Kidney epithelial cell (primary cell): ENCODE measurements around the gene FRRS1. TPM values are rescaled to one million over a fixed set of nuclear protein-coding genes. Genes with fewer than 3 reads are reported as not detected.

ENCODE experiments used
- DNase-seq: peaks from one replicate; pipeline ENCODE4 v3.0.0-alpha.2; 2010; ENCODE audit warnings: low read depth
- H3K27me3 ChIP-seq: 2 replicates; pipeline ENCODE4 v1.6.0; 2011; ENCODE audit warnings: low read length; ENCODE audit not compliant: control insufficient read depth, insufficient read depth
- H3K36me3 ChIP-seq: 2 replicates; pipeline ENCODE4 v1.5.1; 2011; ENCODE audit warnings: low read length; ENCODE audit not compliant: control insufficient read depth, insufficient read depth
- H3K4me3 ChIP-seq: 2 replicates; pipeline ENCODE4 v1.5.1; 2011; ENCODE audit warnings: low read depth, mild to moderate bottlenecking, control low read depth, low read length
- total RNA-seq: library from RNA; depleted of rRNA; stranded (reverse); fragments of >200 nt; gene quantifications from 2 replicates; pipeline ENCODE4 v1.2.3, GENCODE V29; 2015
- TF ChIP-seq, protein P1 (sequence below): IDR thresholded peaks from 2 replicates; pipeline ENCODE4 v1.5.1; 2011; ENCODE audit warnings: mild to moderate bottlenecking, moderate library complexity, low read length, control low read depth, inconsistent platforms; ENCODE audit not compliant: insufficient read depth, poor library complexity, severe bottlenecking

Gene FRRS1
- total RNA-seq, 1 donor from 2014 or later = 2.7 TPM

DNA sequence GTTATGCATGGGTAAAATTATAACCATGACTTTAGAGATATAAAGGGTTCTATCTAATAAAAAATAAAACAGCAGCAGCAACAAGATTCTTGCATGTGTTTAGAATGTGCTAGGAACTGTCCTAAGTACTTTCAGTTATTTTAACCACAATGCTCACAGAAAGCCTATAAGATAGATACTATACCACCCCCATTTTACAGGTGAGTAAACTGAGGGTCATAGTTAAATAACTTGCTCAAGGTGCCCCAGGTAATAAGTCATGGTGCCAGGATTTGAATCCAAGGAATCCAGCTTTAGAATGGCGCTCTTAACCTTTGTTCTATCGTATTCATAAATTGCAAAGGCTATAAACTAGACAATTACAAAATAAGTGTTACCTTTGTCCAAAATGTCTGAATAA, 53.4 kb downstream of the FRRS1 start:
- Histone ChIP-seq H3K36me3 (no peaks in the 10 kb centered on the region), H3K4me3 (no peak overlapping the region), H3K27me3 (no peaks in the 10 kb centered on the region)
- DNase-seq = no peak
- TF ChIP-seq, protein P1, sequence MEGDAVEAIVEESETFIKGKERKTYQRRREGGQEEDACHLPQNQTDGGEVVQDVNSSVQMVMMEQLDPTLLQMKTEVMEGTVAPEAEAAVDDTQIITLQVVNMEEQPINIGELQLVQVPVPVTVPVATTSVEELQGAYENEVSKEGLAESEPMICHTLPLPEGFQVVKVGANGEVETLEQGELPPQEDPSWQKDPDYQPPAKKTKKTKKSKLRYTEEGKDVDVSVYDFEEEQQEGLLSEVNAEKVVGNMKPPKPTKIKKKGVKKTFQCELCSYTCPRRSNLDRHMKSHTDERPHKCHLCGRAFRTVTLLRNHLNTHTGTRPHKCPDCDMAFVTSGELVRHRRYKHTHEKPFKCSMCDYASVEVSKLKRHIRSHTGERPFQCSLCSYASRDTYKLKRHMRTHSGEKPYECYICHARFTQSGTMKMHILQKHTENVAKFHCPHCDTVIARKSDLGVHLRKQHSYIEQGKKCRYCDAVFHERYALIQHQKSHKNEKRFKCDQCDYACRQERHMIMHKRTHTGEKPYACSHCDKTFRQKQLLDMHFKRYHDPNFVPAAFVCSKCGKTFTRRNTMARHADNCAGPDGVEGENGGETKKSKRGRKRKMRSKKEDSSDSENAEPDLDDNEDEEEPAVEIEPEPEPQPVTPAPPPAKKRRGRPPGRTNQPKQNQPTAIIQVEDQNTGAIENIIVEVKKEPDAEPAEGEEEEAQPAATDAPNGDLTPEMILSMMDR = no peak

DNA sequence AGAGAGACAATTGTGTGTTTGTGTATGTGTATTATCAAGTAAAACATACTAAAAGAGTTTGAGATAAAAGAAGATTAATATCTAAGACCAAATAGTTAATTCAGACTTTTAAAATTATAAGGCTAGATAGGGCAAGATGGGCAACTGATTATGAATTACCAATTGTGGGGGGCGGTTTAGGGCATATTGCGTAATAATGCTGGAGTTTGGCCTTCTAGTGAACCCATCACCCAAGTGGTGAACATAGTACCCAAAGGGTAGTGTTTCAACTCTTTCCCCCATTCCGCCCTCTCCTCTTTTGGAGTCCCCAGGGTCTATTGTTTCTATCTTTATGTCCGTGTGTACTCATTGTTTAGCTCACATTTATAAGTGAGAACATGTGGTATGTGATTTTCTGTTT, 55.4 kb downstream of the FRRS1 start:
- H3K27me3 ChIP-seq = no peaks in the 10 kb centered on the region
- no peak for DNase-seq
- H3K4me3 ChIP-seq = no peak overlapping the region
- H3K36me3 ChIP-seq = no peaks in the 10 kb centered on the region
- TF ChIP-seq, protein P1 = no peak

DNA sequence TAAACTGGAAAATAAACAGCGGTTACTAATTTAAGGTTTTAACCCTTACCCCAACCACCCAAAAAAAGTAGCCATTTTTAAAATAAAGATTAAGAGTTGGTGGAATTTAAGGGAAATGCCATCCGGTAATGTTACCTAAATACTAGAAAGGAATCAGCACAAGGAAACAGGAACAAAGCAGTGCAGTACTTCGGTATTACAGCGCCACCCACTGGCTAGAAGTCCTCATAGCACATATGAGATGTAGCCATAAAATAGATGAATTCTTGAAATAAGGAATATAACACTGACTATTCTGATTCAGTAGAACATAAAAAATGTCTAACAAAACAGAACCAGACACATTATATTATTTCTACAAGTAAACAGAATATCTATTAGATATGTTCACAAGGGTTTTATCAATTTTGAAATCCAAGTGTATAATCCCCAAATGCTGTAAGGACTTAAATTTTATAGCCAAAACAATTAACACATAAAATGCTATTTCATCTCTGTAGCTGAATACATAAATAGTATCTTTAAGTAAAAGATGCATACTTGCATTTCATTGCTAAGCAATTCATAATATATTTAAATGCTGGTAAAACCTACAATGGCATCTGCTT, 58.8 kb downstream of the FRRS1 start:
- DNase-seq = peak; percentile 10
- TF ChIP-seq, protein P1 = peak; percentile 76
- Histone ChIP-seq H3K36me3 (peaks cover 2% of the 10 kb centered on the region), H3K4me3 (no peak overlapping the region), H3K27me3 (no peaks in the 10 kb centered on the region)

DNA sequence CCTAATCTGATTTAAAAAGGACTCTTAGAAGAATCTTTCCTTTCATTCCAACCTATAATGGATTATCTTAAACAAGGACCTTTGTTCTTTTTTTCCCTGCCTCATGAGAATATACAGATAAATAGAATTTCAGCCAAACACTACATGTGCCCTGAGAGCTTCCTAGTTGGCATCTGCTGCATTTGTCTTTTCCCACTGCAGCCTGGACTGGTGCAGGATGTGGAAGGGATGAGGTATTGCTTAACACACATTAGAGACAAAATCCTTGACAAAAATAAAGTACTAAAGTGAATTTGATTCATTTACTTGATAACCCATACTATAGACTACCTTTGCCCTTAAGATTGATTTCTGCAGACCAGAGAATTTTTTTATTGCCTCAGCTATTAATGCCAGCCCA, 61.0 kb downstream of the FRRS1 start:
- TF ChIP-seq, protein P1 = no peak
- no peak for DNase-seq
- no peaks in the 10 kb centered on the region for H3K27me3 ChIP-seq
- H3K36me3 ChIP-seq = peaks cover 2% of the 10 kb centered on the region
- H3K4me3 ChIP-seq = no peak overlapping the region

DNA sequence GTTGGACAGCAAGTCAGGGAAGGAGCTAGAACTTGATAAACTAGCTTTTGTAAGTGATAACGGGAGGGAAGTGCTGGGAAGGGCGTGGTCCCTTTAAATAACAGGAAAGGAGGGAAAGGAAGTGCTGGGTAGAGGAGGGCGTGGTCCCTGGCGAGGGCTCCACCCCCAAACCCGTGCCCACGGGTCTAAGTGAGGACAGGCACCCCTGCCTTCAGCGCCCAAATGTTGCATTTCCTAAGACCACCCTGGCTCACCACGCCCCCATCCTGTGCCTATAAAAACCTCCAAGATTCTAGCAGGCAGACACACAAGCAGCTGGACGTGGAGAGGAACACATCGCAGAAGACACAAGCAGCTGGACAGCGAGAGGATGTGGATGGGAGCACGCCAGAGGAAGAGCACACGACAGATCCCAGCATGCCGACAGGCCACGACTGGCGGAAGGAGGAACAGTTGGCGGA, 62.0 kb downstream of the FRRS1 start:
- TF ChIP-seq, protein P1 = no peak
- DNase-seq = no peak
- Histone ChIP-seq H3K27me3 (no peaks in the 10 kb centered on the region), H3K36me3 (peaks cover 2% of the 10 kb centered on the region), H3K4me3 (no peak overlapping the region)

DNA sequence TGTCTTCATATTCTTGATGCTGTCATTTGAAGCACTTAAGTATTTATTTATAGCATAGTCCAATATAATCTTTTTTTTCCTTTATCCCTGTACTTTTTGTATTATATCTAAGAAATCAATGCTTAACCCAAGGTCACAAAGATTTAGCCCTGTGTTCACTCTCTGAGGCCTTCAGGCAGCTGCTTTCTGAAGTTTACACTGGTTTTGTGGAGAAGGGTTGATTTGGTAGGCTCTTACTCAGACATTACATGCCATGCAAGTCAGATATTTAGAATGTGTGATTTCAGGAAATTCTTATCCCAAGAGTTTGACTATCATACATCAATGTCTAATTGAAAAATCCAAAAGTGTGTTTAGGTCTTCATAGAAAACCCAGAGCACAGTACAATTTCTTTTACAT, 64.2 kb downstream of the FRRS1 start:
- TF ChIP-seq, protein P1 = no peak

More for the DNA sequence above, 64.2 kb downstream of the FRRS1 start:
- DNase-seq = no peak
- Histone ChIP-seq H3K27me3 (no peaks in the 10 kb centered on the region), H3K4me3 (no peak overlapping the region), H3K36me3 (peaks cover 2% of the 10 kb centered on the region)
